HUES6 (cell line): Measurements from ENCODE around the gene SLC39A13.
A peak's percentile ranks its signal among the peaks of the same experiment; 100 is the strongest.

ENCODE experiments used
- H3K27ac ChIP-seq: 2 replicates; pipeline ENCODE4 v1.7.0; 2013; ENCODE audit warnings: low read depth, mild to moderate bottlenecking, low read length, inconsistent platforms
- H3K27me3 ChIP-seq: 2 replicates; pipeline ENCODE4 v1.6.1; 2013; ENCODE audit warnings: low read length; ENCODE audit not compliant: control insufficient read depth, insufficient read depth
- H3K36me3 ChIP-seq: 2 replicates; pipeline ENCODE4 v1.6.1; 2013; ENCODE audit warnings: low read length; ENCODE audit not compliant: control insufficient read depth, insufficient read depth
- H3K4me1 ChIP-seq: 2 replicates; pipeline ENCODE4 v1.6.1; 2013; ENCODE audit warnings: low read length; ENCODE audit not compliant: control insufficient read depth, insufficient read depth
- H3K4me3 ChIP-seq: 2 replicates; pipeline ENCODE4 v1.5.1; 2013; ENCODE audit warnings: low read depth, low read length
- H3K9ac ChIP-seq: one replicate; pipeline ENCODE4 v1.6.1; 2013; ENCODE audit warnings: mild to moderate bottlenecking, low read length
- H3K9me3 ChIP-seq: 2 replicates; pipeline ENCODE4 v1.6.1; 2013; ENCODE audit warnings: low read depth, low read length; ENCODE audit not compliant: control insufficient read depth, insufficient read depth

SLC39A13 gene

GRCh38 chr11:47407746-47408590, at the start of gene SLC39A13:
TSS of gene SLC39A13 (plus strand) at chr11:47408590. CDS start at chr11:47410095, 1,505 bp downstream.
- no peaks in the 10 kb centered on the region for H3K27me3 ChIP-seq
- H3K36me3 ChIP-seq, result peaks cover 8% of the 10 kb centered on the region; the same call in 1 of the 2 replicates
- H3K9me3 ChIP-seq, result no peaks in the 10 kb centered on the region
- H3K27ac ChIP-seq, result peak within 1 kb of the TSS; percentile 6; the same call in 1 of the 2 replicates
- peak within 1 kb of the TSS; percentile 91 for H3K9ac ChIP-seq
- H3K4me1 ChIP-seq, result peaks cover 15% of the 10 kb centered on the region
- H3K4me3 ChIP-seq, result peak within 1 kb of the TSS; percentile 85

DNA sequence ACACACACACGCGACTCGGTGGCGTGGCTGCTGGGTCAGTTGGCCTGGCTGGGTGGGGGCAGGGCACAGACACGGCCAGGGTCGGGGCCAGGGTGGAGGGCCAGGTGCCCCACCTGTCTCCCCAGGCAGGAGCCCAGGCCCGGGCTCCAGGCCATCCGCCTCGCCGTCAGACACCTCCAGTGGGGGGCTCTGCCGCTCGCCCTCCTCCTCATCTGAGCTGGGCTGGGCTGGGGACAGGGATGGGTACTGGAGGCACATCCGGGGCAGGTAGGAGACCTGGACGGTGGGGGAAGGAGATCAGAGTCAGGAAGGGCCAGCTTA, 49.7 kb upstream of the SLC39A13 start:
- Histone ChIP-seq H3K36me3 (no peaks in the 10 kb centered on the region), H3K27ac (no peak overlapping the region), H3K4me1 (peaks cover 4% of the 10 kb centered on the region; the same call in 1 of the 2 replicates), H3K9me3 (peaks cover 9% of the 10 kb centered on the region; the same call in 1 of the 2 replicates), H3K27me3 (no peaks in the 10 kb centered on the region), H3K4me3 (no peak overlapping the region), H3K9ac (no peak overlapping the region)

GRCh38 chr11:47359162-47359561, 49.2 kb upstream of the SLC39A13 start:
- no peaks in the 10 kb centered on the region for H3K36me3 ChIP-seq
- peaks cover 9% of the 10 kb centered on the region; the same call in 1 of the 2 replicates for H3K9me3 ChIP-seq
- H3K4me3 ChIP-seq, result no peak overlapping the region
- H3K27me3 ChIP-seq, result no peaks in the 10 kb centered on the region
- peaks cover 4% of the 10 kb centered on the region; the same call in 1 of the 2 replicates for H3K4me1 ChIP-seq
- H3K9ac ChIP-seq, result no peak overlapping the region
- no peak overlapping the region for H3K27ac ChIP-seq

DNA sequence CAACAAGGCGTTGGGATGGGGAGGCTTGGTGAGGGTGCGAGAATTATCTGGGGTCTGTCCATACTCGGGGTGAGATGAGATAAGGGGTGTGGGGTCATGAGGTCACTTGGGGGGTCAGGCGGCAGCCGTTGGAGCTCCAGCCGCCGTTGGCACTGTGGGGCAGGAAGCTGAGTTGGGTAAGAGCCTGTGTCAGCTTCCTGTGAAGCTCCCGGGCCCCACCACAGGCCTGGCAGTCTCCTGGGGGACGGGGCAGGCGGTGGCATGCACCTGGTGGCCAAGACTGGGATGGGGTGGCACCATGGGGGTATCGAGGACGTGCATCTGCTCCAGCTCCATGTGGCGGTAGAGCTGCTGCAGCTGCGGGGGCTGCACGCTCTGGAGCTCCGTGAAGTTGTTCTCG, 48.8 kb upstream of the SLC39A13 start:
- Histone ChIP-seq H3K27me3 (no peaks in the 10 kb centered on the region), H3K4me3 (no peak overlapping the region), H3K27ac (no peak overlapping the region), H3K9ac (no peak overlapping the region), H3K9me3 (peaks cover 9% of the 10 kb centered on the region; the same call in 1 of the 2 replicates), H3K4me1 (0 out of 2 replicates have a peak, but pooled peaks cover 1% of the 10 kb centered on the region), H3K36me3 (no peaks in the 10 kb centered on the region)

DNA sequence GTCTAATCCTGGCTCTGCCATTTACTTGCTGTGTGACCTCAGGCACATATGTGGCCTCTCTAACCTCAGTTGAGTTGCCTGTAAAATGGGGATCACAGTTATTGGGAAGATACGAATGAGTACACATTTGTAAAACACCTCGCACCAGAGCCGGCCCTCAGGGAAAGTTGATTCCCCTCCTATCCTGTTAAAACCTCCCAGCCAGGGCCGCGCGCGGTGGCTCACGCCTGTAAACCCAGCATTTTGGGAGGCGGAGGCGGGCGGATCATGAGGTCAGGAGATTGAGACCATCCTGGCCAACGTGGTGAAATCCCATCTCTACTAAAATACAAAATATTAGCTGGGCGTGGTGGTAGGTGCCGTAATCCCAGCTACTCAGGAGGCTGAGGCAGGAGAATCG, 48.0 kb upstream of the SLC39A13 start:
- Histone ChIP-seq H3K4me1 (no peaks in the 10 kb centered on the region), H3K27ac (no peak overlapping the region), H3K9ac (no peak overlapping the region)

DNA sequence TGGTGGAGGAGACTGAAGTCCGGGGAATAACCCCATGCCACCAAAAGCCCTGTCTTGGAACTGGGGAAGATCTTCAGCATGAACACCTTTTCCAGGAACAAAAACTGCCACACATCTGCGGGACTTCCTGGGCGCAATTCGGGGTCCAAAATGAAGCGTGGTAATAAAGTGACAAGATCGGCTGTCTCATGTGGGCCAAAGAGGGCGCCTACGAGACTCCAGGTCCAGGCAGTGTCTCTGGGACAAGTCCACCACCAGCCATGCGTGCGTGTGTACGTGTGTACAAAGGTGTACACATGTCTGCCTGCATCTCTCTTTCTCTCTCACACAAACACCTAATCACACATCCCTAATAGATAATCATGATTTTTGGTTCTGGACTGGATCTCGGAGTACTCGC, 47.0 kb upstream of the SLC39A13 start:
- Histone ChIP-seq H3K9me3 (peaks cover 8% of the 10 kb centered on the region; the same call in 1 of the 2 replicates), H3K27me3 (no peaks in the 10 kb centered on the region), H3K36me3 (no peaks in the 10 kb centered on the region), H3K9ac (no peak overlapping the region), H3K4me3 (no peak overlapping the region), H3K27ac (no peak overlapping the region), H3K4me1 (no peaks in the 10 kb centered on the region)

More for the DNA sequence above, 48.0 kb upstream of the SLC39A13 start:
- Histone ChIP-seq H3K27me3 (no peaks in the 10 kb centered on the region), H3K4me3 (no peak overlapping the region), H3K9me3 (peaks cover 9% of the 10 kb centered on the region; the same call in 1 of the 2 replicates), H3K36me3 (no peaks in the 10 kb centered on the region)

DNA sequence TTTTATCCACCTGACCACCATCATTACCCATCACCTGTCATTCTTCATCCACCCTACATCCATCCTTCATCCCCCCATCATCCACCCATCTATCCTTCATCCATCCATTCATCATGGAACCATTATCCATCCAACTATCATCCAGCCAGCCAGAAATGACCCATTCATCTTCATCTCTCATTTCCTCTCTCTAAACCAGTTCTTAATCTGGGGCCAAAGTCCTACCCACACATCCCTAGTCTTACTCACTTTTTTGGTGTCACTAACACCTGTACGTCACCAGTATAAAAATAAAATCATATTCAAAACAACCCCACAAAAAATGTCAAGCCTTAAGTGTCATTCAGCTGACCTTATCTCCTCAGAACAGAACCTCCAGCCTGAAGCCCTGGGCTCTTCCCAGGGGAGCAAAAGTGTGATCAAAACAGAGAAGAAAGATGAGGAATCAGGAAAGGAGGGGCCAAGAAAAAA, 42.3 kb upstream of the SLC39A13 start:
- no peak overlapping the region for H3K27ac ChIP-seq
- H3K9ac ChIP-seq, result no peak overlapping the region
- H3K9me3 ChIP-seq, result no peaks in the 10 kb centered on the region
- H3K36me3 ChIP-seq, result no peaks in the 10 kb centered on the region
- no peaks in the 10 kb centered on the region for H3K27me3 ChIP-seq
- H3K4me3 ChIP-seq, result no peak overlapping the region
- H3K4me1 ChIP-seq, result no peaks in the 10 kb centered on the region

DNA sequence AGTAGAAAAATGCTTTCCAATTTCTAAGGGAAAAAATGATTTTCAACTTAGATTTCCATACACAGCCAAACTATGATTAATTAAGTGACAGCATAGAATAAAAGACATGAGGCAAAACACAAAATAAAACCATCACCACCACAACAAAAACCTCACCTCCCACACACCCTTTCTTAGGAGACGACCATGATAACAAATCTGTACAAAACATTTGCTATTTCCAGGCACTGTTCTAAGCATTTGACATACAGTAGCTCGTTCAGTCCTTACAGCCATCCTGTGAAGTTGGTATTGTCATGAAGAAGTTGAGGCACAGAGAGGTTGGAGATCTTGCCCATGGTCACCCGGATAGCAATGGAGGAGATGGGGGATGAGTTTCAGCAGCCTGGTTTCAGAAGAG, 38.7 kb upstream of the SLC39A13 start:
- Histone ChIP-seq H3K36me3 (no peaks in the 10 kb centered on the region), H3K27me3 (no peaks in the 10 kb centered on the region), H3K27ac (no peak overlapping the region), H3K9me3 (no peaks in the 10 kb centered on the region), H3K4me1 (peaks cover 6% of the 10 kb centered on the region; the same call in 1 of the 2 replicates), H3K4me3 (no peak overlapping the region), H3K9ac (no peak overlapping the region)

- H3K27ac ChIP-seq, result no peak overlapping the region
- peaks cover 6% of the 10 kb centered on the region; the same call in 1 of the 2 replicates for H3K4me1 ChIP-seq
- H3K9me3 ChIP-seq, result no peaks in the 10 kb centered on the region
- H3K4me3 ChIP-seq, result no peak overlapping the region
- H3K9ac ChIP-seq, result no peak overlapping the region
- H3K36me3 ChIP-seq, result no peaks in the 10 kb centered on the region
- H3K27me3 ChIP-seq, result no peaks in the 10 kb centered on the region
These were observed 36.0 kb upstream of the SLC39A13 start for GRCh38 chr11:47372422-47372821.

DNA sequence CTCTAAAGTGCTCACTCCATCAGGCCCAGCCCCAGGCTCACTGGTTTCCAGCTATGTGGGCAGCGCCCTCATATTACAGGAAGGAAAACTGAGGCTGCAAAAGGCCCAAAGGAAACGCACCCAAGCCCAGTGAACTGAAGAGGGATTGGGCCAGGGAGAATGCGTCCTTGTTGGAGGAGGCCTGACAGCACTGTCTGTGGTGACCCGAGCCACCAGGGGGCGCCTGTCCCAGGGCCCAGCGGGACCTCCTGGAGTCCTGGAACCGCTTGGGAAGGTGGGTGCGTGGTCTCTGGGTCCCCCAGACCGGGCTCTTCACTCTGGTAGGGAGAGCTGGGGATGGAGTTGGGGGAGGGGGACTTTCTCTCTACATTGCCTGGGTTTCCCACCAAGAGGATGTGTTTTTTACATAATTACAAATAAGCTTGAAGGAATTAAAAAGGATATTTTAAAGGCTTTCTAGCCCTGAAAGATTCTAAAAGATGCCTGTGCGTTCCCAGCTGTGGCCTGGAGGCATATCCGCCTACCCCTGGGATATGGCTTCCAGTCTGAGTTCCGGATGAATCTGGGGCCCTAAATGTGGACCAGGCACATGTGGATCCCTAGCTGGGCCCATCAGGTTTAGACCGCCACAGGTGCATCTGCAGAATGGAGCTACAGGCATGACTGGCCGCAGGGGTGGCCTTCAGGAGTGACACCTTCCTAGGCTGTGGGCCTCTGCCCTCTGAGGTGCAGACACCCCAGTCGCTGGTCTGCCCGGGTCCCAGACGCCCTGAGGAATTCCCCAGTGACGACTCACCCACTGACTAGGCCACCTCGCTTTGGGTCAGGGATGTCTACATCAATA, 34.3 kb upstream of the SLC39A13 start:
- Histone ChIP-seq H3K9ac (no peak overlapping the region), H3K36me3 (no peaks in the 10 kb centered on the region), H3K27me3 (no peaks in the 10 kb centered on the region), H3K9me3 (no peaks in the 10 kb centered on the region), H3K4me1 (peaks cover 13% of the 10 kb centered on the region; the same call in 1 of the 2 replicates), H3K27ac (no peak overlapping the region), H3K4me3 (no peak overlapping the region)

GRCh38 chr11:47374720-47375019, 33.7 kb upstream of the SLC39A13 start:
- no peak overlapping the region for H3K27ac ChIP-seq
- no peak overlapping the region for H3K4me3 ChIP-seq
- H3K27me3 ChIP-seq, result no peaks in the 10 kb centered on the region
- no peaks in the 10 kb centered on the region for H3K9me3 ChIP-seq
- H3K9ac ChIP-seq, result no peak overlapping the region
- H3K36me3 ChIP-seq, result no peaks in the 10 kb centered on the region
- peaks cover 13% of the 10 kb centered on the region; the same call in 1 of the 2 replicates for H3K4me1 ChIP-seq
